NCI-H524 (cell line): ENCODE results near the gene HSPA8.
"Not testable (repeated sequence)": the region's sequence is repeated elsewhere in the genome, so short reads cannot be mapped to it uniquely, and the experiment has no call there.

Experiments used
- DNase-seq, 2 experiments: peaks; one replicate each; lab custom pipeline; 2025; lab: John Stamatoyannopoulos, UW

HSPA8 gene

DNA sequence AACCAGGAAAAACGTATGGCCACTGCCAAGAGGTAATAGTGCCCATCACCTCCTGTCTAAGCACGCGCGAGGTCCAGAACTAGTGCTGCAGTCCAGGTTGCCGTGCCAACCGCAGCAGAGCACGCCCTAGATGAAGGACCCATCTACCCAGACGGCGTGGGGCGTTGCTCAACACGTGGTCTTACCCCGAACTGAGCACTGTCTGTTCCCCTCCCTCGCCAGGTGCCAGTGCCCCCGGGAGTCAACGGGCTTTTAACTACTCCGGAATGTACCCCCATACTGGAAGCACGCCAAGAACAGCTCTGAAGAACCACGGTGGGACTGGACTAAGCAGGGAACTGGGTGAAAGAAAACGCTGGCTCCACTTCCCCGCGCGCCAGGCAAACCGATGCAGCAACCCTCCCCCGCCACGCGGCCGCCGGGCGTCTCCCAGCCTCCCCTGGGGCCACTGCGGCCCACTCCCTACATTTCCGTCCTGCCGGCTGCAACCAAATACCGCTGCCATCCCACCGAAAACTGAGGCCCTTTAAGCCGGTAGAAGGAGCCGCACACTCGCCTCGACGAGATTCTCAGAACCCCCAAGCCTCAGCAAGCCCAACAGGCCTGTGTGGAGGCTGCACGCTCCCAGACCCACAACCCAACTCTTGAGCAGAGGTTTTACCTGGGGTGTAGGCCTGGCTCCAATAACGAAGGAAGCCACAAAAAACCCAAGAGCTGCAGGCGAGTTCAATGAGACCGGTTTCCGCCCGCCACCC is at the start of gene HSPA8:
Gene HSPA8, minus strand, starts transcription at position 734 of the 755 bp plus-strand sequence. CDS start 812 bp downstream, outside the sequence.
- DNase-seq: peak; percentile 33 to 68

DNA sequence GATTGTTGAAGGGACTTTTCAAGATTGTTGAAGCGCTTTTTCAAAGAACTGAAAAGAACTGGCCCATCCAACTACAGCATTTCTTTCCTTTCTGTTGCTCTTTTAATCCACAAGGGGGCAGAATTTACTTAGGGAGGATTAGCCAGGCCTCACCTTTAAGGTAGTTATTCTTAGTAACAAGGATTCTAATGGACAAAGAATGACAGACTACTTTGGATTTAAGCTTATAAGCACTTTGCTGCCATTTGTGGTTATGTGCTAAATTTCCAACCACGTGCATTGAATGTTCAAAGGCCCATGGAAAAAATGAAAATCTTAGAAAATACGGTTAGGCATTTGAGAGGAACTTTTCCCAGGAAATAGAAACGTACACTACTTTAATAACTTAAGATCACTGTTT is 49.5 kb upstream of the HSPA8 start:
- peak in 1 of 2 experiments; percentile 45 for DNase-seq

DNA sequence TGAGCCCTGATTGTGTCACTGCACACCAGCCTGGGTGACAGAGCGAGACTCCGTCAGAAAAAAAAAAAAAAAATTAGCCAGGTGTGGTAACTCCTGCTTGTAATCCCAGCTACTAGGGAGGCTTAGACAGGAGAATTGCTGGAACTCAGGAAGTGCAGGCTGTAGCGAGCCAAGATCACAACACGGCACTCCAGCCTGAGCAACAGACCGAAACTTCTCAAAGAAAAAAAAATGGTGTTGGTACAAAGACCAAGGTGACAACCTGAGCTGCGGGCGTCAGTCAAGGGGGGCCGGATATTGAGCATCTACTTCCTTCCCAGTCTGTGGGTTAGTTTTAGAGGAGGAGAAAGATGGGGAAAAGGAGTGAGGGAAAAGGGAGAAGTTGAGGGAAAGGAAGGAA is 48.5 kb upstream of the HSPA8 start:
- no peak for DNase-seq

DNA sequence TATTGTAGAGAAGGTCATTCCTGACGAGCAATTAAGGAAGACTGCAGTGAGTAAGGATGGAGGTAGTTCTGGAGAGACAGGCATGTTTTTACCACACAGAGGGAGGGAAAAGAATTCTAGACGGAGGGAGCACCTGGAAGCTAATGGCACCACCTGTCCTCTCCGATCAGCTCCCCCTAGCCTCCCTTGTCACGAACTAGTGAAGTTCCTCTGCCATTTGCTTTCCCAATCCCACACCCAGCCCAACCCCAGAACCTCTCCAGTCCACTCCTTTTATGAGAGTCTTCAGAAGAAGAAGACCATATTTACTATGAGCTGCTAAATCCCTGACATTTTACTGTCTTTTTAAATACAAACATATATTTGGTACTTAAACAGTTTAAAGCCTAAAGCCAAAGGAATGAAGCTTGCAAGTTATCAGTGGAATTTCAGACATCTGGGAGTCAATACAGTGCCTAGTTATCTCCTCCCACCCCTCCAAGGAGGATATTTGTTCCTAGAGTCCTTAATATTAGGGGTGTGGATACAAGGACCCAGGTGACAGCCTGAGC is 46.1 kb upstream of the HSPA8 start:
- no peak for DNase-seq

DNA sequence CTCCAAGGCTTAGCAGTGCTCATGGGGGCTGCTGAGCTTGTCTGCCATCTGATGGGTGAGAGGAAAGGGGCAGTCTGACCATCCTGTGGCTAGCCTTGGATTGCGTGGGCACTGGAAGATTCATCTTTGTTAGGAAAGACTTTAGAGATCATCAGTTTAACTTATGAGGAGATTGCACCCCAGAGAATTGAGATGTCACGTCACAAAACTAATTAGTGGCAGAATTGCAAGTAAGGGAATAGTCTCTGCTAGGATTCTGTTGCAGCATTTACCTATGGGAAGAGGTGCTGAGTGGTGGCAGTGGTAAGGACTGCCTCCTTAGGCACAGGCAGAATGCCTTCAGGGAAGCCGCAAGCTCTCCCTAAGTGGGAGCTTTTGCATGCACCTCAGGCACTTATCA is 42.8 kb upstream of the HSPA8 start:
- no peak for DNase-seq

DNA sequence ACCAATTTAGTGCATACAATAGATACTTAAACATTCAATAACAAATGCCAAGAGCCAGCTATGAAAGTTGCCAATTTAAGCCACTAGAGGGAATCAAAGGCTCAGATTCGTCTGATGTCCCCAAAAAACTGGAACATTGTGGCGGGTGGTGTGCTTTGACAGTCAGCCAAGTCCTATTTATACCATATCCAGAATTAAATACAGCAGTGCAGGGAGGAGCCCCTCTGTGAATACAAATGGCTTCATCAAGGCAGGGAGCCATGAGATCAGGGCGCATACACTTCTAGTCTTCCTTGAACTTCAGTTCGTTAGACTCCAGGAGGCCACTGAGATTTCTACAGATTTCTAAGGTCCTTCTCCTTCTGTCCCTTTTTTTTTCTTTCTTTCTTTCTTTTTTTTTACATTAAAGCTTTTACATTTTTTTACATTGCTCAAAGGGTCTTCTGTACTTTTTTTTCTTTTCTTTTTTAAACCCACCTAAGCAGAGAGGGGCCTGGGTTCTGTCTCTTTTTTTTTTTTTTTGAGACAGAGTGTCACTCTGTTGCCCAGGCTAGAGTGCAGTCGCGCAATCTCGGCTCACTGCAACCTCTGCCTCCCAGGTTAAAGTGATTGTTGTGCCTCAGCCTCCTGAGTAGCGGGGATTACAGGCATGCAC is 41.5 kb upstream of the HSPA8 start:
- peak; percentile 61 to 85 for DNase-seq

DNA sequence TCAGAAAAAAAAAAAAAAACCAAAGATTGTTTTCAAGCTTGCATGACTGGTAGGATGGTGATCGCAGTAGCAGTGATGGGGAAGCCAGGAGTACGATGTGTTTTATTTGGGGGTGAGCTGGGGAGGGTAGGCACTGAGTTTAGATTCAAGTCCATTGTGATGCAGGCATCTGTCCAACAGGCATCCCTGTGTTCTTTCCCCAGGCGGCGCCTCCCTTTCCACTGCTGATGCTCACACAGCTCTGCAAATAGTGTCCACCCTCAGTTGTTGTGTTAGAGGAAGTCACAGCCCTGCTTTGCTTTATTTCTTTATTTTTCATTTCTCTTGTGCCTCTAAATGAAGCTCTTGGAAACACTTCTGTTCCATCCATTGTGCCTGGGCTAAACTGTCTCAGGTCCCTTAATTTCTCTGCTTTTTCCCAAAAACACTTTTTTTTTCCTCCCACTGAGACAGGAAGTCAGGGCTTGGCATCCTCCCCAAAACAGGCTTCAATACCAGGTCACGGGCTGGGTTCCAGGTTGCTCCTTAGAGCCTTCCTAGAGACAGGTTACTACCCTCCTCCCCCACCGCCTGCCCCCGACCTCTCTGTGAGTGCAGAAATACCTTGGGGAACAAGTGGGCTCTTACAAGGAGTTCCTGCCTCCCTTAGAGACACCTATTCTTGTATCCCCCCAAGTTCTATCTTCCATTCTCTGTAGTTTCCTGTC is 38.6 kb upstream of the HSPA8 start:
- no peak for DNase-seq

DNA sequence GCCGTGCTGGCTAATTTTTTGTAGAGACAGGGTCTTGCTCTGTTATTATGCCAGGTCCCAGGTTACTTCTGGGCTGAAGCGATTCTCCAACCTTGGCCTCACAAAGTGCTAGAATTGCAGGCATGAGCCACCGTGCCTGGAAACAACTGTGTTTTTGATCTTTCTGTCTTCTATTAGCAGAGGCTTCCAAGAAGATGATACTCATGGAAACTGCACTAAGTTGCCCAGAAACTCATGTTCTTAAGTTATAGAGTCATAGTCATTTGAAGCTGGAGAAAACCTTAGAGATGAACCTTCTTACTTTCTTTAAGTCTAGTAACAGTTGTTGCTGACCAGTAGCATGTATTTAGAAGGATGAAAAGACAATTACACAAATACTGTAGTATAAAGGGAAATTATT is 37.1 kb upstream of the HSPA8 start:
- no peak for DNase-seq

DNA sequence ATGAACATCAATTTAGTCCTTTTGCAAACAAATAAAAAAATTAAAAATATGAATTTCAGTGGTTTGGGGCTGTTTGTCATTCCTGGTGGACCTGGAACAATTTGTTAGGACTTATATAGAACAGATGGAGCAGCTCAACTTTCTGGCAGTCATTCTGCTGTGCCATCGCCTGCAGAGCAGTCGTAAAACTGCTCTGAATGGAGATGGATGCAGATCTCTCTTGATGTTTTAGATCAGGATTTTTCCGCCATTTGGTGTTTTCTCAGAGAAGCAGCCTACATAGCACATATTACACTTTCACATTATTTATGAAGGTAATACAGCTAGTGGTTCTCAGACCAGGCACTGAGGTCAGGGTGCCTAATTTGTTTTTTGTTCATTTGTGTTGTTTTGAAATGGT is 31.8 kb upstream of the HSPA8 start:
- no peak for DNase-seq

DNA sequence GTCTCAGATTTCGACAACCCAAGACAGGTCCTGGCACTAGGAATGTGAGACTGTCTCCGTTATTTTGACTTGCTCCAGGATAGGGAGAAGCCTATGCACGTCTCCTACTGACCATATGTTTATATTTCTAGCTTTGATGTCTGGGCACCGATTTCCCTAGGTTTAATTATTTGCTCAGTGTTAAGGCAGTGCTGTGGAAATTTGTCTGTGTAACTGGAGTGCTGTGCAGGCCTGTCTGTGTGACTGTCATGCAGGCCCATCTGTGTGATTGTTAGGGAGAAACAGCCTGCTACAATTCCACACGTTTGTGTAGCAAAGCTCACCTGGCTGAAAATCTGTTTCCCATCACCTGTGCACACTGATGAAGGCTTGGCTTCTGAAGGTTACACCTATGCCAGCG is 29.6 kb upstream of the HSPA8 start:
- no peak for DNase-seq

DNA sequence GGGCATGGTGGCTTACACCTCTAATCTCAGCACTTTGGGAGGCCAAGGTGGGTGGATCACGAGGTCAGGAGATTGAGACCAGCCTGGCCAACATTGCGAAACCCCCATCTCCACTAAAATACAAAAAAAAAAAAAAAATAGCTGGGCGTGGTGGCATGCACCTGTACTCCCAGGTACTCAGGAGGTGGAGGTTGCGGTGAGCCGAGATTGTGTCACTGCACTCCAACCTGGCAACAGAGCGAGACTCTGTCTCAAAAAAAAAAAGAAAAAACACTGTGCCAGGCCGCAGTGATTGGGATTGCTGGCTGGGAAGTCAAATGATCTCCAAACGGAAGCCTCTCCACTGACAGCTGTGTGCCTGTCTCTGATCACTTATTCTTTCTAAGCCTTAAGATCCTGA is 28.2 kb upstream of the HSPA8 start:
- DNase-seq: not testable (repeated sequence)

DNA sequence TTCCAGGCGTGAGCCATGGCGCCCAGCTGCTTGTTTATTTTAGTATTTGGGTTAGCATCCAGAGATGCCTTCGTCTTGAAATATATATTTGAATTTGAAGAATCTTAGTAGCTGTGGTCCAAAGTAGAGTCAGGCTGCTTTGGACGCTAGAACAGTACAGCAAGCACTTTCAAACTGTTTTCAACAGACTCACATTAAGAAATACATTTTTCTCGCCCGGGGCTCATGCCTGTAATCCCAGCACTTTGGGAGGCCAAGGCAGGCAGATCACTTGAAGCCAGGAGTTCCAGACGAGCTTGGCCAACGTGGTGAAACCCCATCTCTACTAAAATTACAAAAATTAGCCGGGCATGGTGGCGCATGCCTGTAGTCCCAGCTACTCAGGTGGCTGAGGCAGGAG is 27.0 kb upstream of the HSPA8 start:
- not testable (repeated sequence) for DNase-seq

DNA sequence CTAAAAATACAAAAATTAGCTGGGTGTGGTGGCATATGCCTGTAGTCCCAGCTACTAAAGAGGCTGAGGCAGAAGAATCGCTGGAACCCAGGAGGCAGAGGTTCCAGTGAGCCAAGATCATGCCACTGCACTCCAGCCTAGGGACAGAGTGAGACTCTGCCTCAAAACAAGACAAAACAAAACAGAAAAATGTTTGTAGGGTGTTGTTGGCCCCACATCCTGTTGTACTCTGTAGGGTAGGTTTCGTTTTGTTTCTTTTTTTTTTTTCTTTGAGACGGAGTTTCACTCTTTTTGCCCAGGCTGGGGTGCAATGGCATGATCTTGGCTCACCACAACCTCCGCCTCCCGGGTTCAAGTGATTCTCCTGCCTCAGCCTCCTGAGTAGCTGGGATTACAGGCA is 25.7 kb upstream of the HSPA8 start:
- DNase-seq: not testable (repeated sequence)

DNA sequence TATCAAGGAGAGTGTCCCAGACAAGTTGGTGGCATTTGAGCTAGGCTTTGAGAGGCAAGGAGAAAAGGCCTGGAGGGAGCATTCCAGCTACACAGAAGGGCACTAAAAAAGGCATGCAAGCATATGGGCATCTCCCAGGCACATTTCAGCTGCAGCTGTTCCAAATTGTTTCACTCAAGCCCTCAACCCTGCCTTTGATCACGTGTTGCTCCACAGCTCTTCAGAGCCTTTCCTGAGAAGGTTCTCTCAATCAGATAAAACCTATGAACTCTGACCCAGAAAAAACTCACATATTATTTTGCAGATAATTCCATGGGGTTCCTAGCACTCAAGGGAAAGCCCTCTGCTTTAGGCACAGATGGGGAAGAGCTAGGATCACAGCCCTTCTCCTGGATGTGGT is 24.4 kb upstream of the HSPA8 start:
- peak; percentile 62 to 89 for DNase-seq

DNA sequence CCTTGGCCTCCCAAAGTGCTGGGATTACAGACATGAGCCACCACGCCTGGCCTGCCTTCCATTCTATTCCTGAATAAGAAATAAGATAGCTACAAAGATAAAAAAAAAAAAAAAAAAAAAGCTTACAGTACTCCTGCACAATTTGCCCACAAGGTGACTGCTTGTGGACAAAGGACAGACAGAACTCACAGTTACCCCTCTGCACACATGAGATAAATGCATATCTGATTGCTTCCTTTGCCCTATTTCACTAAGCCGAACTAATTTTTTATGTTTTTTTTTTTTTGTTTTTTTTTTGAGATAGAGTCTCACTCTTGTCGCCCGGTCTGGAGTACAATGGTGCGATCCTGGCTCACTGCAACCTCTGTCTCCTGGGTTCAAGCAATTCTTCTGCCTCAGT is 23.6 kb upstream of the HSPA8 start:
- DNase-seq: no peak

DNA sequence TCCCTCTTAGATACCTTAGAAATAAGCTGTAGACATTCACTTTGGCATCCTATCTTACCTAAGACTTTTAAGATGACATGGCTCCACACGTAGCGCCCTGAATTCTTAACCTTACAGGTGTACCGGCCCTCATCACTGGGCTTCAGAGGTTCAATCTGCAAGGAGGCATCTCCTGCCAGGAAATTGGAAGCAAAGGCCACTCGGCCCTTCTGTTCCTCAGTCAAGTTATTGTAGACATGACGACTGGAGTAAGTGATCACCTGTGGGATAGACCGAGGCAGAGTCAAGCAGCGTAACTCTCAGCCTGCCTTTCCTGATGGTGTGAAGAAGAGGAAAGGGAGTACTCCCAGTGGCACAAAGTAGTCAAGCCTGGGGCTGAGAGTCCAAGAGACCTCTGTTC is 22.5 kb upstream of the HSPA8 start:
- no peak for DNase-seq

DNA sequence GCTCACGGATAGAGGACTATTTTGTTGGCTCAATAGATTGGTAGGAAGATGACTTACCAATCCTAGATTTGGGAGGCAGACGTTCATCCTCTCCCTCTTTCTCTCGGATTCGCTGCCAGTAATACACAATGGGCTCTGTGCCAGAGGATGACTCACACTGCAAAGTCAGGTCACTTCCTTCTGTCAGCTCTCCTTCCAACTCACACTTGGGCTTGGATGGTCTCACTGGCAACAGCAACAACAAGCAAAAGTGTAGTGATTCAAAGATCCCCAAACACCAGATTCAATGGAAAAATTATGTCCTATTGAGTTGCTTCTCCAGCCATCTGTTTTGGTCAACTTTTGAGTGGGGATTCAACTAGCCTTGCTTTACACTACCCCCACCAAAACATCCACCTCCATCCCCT is 21.7 kb upstream of the HSPA8 start:
- DNase-seq: peak; percentile 20 to 69

DNA sequence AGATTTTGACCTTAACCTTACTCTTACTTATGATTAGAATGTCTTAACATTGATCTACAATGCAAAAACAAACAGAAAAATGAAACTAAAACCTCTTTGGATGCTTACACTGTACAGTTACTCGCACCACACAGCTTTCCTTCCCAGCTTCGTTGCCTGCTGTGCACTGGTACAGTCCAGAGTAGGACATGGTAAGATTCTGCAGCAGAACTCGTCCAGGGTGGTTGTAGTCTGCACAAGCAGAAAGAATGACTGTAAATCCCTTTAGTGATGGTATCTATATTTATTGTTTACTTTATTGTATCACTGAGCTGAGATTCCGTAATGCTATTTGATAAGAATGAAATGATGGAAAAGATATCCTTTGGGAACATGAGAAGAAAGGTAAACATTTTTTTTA is 21.0 kb upstream of the HSPA8 start:
- DNase-seq: no peak

DNA sequence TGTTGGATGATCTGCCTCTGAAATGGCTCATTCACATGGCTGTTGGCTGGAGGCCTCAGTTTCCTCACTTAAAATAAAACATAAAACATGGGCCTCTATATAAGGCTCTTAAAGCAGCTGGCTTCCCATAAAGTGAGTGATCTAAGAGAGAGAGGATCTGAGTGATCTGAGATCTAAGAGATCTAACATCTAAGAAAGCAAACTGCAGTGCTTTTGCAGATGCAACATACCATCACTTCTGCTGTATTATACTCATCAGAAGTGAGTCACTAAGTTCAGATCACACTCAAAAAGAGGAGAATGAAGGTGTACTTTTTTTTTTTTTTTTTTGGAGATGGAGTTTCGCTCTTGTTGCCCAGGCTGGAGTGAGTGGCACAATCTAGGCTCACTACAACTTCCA is 18.1 kb upstream of the HSPA8 start:
- no peak for DNase-seq

DNA sequence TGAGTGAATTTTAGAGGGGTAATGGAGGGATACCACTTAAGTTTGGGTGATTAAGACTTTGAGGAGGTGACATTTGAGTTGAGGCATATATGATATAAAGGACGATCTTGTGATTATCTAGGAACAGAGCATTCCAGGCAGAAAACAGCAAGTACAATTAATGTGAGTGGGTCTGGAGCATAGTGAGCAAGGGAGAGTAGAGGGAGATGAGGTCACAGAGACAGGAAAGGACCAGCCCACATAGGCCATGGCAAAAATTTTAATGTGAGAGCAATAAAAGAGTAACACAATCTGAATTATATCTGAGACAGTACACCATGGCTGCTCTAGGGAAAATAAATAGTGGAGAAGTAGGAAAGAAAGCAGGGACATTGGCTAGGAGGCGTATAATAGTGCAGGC is 14.5 kb upstream of the HSPA8 start:
- DNase-seq: no peak

DNA sequence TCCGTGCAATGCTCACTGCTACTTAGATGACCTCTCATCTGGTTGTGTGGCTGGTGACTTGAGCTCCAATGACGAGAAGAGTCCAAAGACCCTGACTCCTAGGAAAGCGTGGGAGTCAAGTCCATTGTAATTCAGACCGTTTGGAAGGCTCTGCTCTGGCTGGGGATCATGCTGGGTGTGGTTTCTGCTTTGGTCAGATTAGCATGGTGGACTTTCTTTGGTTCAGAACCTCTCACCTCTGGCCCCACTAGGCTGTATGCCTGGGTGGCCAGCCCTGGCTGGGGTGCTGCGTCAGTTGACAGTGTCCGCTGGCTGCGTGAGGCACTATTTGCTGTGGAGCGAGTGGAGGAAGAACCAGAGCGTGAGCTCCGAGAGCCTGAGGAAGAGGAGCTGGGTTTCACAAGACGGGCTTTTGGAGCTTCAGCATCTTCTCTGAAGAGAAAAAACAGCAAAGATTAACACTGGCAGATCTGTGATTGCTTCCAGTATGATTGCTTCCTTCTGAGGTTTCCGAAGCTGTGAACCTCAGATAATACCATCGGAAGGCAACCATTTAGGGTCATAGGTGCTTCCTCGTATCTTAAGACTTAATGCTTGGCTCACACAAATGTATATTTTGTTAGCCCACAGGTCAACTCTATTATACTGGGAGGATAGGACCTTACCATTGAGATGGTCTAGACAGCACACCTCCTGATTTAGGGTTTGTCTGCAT is 11.6 kb upstream of the HSPA8 start:
- DNase-seq: no peak

DNA sequence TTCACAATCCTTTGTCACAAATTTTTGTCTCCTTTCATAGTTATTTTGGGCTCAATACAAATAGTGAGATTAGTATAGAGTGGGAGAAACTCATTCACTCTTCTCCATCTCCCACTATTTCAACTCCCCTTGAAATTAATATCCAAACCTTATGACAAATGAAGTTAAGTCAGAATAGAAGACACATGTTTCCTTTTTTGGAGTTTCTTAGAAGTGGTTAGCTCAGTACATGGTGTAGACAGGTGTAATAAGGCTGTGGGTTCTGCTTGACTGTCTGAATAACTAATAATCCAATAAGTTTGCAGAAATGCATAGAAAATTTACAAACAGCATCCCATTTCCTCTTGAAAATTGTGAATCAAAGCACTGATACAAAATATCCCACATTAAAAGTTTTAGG is 10.8 kb upstream of the HSPA8 start:
- DNase-seq: no peak
